Neural crest cell (in vitro differentiated cells): ENCODE measurements around the gene VGLL4. TPM values are rescaled to one million over a fixed set of nuclear protein-coding genes. Genes with fewer than 3 reads are reported as not detected.

Experiments
- DNase-seq: peaks from one replicate; pipeline ENCODE4 v3.0.0; 2021; ENCODE audit warnings: low read depth, mixed read lengths, low spot score
- H3K27ac Mint-ChIP-seq: one replicate; pipeline ENCODE4 v1.8.0; 2021; ENCODE audit warnings: mild to moderate bottlenecking, mixed read lengths; ENCODE audit not compliant: unreplicated experiment
- H3K27me3 Mint-ChIP-seq: 2 replicates; pipeline ENCODE4 v1.8.0; 2021; ENCODE audit warnings: low read depth, mild to moderate bottlenecking, mixed read lengths
- H3K36me3 Mint-ChIP-seq: 2 replicates; pipeline ENCODE4 v1.8.0; 2021; ENCODE audit warnings: low read depth, mild to moderate bottlenecking, mixed read lengths
- H3K4me1 Mint-ChIP-seq: 2 replicates; pipeline ENCODE4 v1.8.0; 2021; ENCODE audit warnings: mixed read lengths
- H3K4me3 Mint-ChIP-seq: one replicate; pipeline ENCODE4 v1.8.0; 2021; ENCODE audit warnings: mild to moderate bottlenecking, mixed read lengths
- H3K9me3 Mint-ChIP-seq: 2 replicates; pipeline ENCODE4 v1.8.0; 2021; ENCODE audit warnings: mixed read lengths
- total RNA-seq: library from RNA; stranded (reverse); gene quantifications from 2 replicates; pipeline ENCODE4 v1.2.1, GENCODE V29; 2021
- TF ChIP-seq, protein P1 (sequence below): fragments of 200-600 bp; sonication (generic); conservative IDR thresholded peaks from 2 replicates; pipeline ENCODE4 v1.5.0; 2021; ENCODE audit warnings: antibody characterized with exemption, mild to moderate bottlenecking

VGLL4 gene
- total RNA-seq, 1 donor from 2014 or later: 82.8 TPM

DNA sequence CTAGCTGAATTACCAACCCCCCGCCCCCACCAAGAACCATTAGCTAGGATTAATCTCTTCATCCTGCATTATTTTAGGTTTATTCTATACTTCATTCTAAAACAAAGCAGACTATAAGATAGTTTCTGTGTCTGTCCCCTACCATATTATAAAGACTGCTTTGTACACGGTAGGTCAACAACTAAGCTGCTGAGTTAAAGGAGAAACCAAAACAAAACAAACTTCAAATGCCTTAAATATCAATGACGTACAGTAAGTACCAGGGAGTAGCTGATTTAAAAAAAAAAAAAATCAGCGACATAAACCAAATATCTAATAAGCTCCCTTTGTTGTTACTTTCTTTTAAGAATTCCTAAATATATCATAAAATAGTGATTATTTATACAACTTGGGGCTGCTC, 7.8 kb upstream of the VGLL4 start:
- TF ChIP-seq, protein P1, sequence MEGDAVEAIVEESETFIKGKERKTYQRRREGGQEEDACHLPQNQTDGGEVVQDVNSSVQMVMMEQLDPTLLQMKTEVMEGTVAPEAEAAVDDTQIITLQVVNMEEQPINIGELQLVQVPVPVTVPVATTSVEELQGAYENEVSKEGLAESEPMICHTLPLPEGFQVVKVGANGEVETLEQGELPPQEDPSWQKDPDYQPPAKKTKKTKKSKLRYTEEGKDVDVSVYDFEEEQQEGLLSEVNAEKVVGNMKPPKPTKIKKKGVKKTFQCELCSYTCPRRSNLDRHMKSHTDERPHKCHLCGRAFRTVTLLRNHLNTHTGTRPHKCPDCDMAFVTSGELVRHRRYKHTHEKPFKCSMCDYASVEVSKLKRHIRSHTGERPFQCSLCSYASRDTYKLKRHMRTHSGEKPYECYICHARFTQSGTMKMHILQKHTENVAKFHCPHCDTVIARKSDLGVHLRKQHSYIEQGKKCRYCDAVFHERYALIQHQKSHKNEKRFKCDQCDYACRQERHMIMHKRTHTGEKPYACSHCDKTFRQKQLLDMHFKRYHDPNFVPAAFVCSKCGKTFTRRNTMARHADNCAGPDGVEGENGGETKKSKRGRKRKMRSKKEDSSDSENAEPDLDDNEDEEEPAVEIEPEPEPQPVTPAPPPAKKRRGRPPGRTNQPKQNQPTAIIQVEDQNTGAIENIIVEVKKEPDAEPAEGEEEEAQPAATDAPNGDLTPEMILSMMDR: no peak
- no peaks in the 10 kb centered on the region for H3K27me3 Mint-ChIP-seq
- no peaks in the 10 kb centered on the region for H3K9me3 Mint-ChIP-seq
- DNase-seq: no peak
- no peak overlapping the region for H3K27ac Mint-ChIP-seq
- H3K36me3 Mint-ChIP-seq: no peaks in the 10 kb centered on the region
- H3K4me3 Mint-ChIP-seq: no peak overlapping the region
- H3K4me1 Mint-ChIP-seq: no peaks in the 10 kb centered on the region

DNA sequence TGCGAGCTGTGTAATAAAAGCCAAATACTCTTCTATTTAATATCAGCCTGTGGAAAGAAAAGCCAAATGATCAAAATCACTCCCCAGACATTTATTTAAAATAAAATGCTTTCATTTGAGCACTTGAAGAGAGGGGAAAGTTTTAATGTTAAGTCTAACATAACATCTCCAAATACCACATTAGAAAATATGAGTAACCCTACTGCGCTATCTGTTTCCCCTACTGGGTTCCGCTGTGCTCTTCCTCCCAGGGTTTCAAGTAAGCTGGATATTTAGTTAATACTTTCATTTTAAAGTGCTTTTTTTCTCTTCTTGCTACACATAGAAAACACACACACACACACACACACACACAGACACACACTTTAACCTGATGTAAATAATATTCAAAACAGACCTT, 6.7 kb upstream of the VGLL4 start:
- Mint-ChIP-seq H3K9me3 (no peaks in the 10 kb centered on the region), H3K27me3 (no peaks in the 10 kb centered on the region), H3K4me3 (no peak overlapping the region), H3K4me1 (no peaks in the 10 kb centered on the region), H3K36me3 (no peaks in the 10 kb centered on the region), H3K27ac (no peak overlapping the region)
- no peak for DNase-seq
- TF ChIP-seq, protein P1: no peak

- Mint-ChIP-seq H3K4me3 (no peak overlapping the region), H3K4me1 (peaks cover 7% of the 10 kb centered on the region), H3K27ac (no peak overlapping the region), H3K9me3 (no peaks in the 10 kb centered on the region), H3K36me3 (no peaks in the 10 kb centered on the region), H3K27me3 (no peaks in the 10 kb centered on the region)
- TF ChIP-seq, protein P1: no peak
- no peak for DNase-seq
Measured at GRCh38 chr3:11648735-11649134, 5.0 kb upstream of the VGLL4 start.

- H3K27ac Mint-ChIP-seq: peak overlapping the region; percentile 100
- TF ChIP-seq, protein P1: no peak
- H3K4me1 Mint-ChIP-seq: peaks cover 42% of the 10 kb centered on the region
- H3K27me3 Mint-ChIP-seq: no peaks in the 10 kb centered on the region
- no peaks in the 10 kb centered on the region for H3K9me3 Mint-ChIP-seq
- H3K36me3 Mint-ChIP-seq: no peaks in the 10 kb centered on the region
- H3K4me3 Mint-ChIP-seq: peak overlapping the region; percentile 99
- DNase-seq: peak; percentile 23
Measured at GRCh38 chr3:11643201-11643603, 513 bp downstream of the VGLL4 start.

GRCh38 chr3:11642431-11643191, 1.1 kb downstream of the VGLL4 start:
- H3K9me3 Mint-ChIP-seq: no peaks in the 10 kb centered on the region
- H3K27me3 Mint-ChIP-seq: no peaks in the 10 kb centered on the region
- peak overlapping the region; percentile 99 for H3K4me3 Mint-ChIP-seq
- DNase-seq: peak; percentile 37
- H3K4me1 Mint-ChIP-seq: peaks cover 48% of the 10 kb centered on the region
- TF ChIP-seq, protein P1: no peak
- no peaks in the 10 kb centered on the region for H3K36me3 Mint-ChIP-seq
- H3K27ac Mint-ChIP-seq: peak overlapping the region; percentile 100
